Karpas-422 (cell line): ENCODE data around the gene NCKAP5. TPM values are rescaled to one million over a fixed set of nuclear protein-coding genes. Genes with fewer than 3 reads are reported as not detected.
"Not testable (repeated sequence)": the region's sequence is repeated elsewhere in the genome, so short reads cannot be mapped to it uniquely, and the experiment has no call there.

Source experiments
- DNase-seq: peaks from one replicate; pipeline ENCODE4 v3.0.0-alpha.2; 2015
- H2AFZ ChIP-seq: fragments of 200-600 bp; sonication (generic); 2 replicates; pipeline ENCODE4 v1.6.1; 2014; ENCODE audit warnings: antibody characterized with exemption, low read length, mixed read lengths
- H3K27ac ChIP-seq: fragments of 200-600 bp; sonication (generic); 2 replicates; pipeline ENCODE4 v1.5.1; 2014; ENCODE audit warnings: mild to moderate bottlenecking, low read length, moderate library complexity
- H3K27me3 ChIP-seq: fragments of 200-600 bp; sonication (generic); 2 replicates; pipeline ENCODE4 v1.6.1; 2014; ENCODE audit warnings: low read length, mixed read lengths
- H3K36me3 ChIP-seq: fragments of 200-600 bp; sonication (generic); 2 replicates; pipeline ENCODE4 v1.6.1; 2014; ENCODE audit warnings: low read length, mixed read lengths; ENCODE audit not compliant: insufficient read depth
- H3K4me1 ChIP-seq: fragments of 200-600 bp; sonication (generic); 2 replicates; pipeline ENCODE4 v1.6.1; 2014; ENCODE audit warnings: mild to moderate bottlenecking, low read length, mixed read lengths
- H3K4me2 ChIP-seq: fragments of 200-600 bp; sonication (generic); 2 replicates; pipeline ENCODE4 v1.6.1; 2014; ENCODE audit warnings: low read length, low read depth, mild to moderate bottlenecking; ENCODE audit not compliant: poor library complexity, severe bottlenecking
- H3K4me3 ChIP-seq: fragments of 200-600 bp; sonication (generic); 2 replicates; pipeline ENCODE4 v1.5.1; 2014; ENCODE audit warnings: mild to moderate bottlenecking, antibody characterized with exemption, low read length, mixed read lengths
- H3K79me2 ChIP-seq: fragments of 200-600 bp; sonication (generic); 2 replicates; pipeline ENCODE4 v1.6.1; 2014; ENCODE audit warnings: mild to moderate bottlenecking, low read length, mixed read lengths
- H3K9ac ChIP-seq: fragments of 200-600 bp; sonication (generic); 2 replicates; pipeline ENCODE4 v1.6.0; 2014; ENCODE audit warnings: low read length
- H3K9me2 ChIP-seq: fragments of 200-600 bp; sonication (generic), shearing (Covaris generic); replicated peaks from 2 replicates; pipeline ENCODE4 v1.6.0; 2014; ENCODE audit warnings: mild to moderate bottlenecking, low read length, moderate library complexity; ENCODE audit not compliant: insufficient read depth
- H3K9me3 ChIP-seq: fragments of 300-700, 200-600 bp; sonication (generic); 2 replicates; pipeline ENCODE4 v1.6.1; 2014; ENCODE audit warnings: low read length, mixed read lengths
- H4K20me1 ChIP-seq: fragments of 200-600 bp; sonication (generic); 2 replicates; pipeline ENCODE4 v1.6.1; 2014; ENCODE audit warnings: mild to moderate bottlenecking, antibody characterized with exemption, low read length, low read depth; ENCODE audit not compliant: insufficient read depth
- total RNA-seq: library from RNA; depleted of rRNA; stranded (reverse); fragments of >200 nt; shearing (Covaris generic); gene quantifications from 2 replicates; pipeline ENCODE4 v1.2.3, GENCODE V29; 2014; ENCODE audit warnings: low replicate concordance

Gene NCKAP5
- total RNA-seq, 1 experiment from 2014 or later, result not detected

DNA sequence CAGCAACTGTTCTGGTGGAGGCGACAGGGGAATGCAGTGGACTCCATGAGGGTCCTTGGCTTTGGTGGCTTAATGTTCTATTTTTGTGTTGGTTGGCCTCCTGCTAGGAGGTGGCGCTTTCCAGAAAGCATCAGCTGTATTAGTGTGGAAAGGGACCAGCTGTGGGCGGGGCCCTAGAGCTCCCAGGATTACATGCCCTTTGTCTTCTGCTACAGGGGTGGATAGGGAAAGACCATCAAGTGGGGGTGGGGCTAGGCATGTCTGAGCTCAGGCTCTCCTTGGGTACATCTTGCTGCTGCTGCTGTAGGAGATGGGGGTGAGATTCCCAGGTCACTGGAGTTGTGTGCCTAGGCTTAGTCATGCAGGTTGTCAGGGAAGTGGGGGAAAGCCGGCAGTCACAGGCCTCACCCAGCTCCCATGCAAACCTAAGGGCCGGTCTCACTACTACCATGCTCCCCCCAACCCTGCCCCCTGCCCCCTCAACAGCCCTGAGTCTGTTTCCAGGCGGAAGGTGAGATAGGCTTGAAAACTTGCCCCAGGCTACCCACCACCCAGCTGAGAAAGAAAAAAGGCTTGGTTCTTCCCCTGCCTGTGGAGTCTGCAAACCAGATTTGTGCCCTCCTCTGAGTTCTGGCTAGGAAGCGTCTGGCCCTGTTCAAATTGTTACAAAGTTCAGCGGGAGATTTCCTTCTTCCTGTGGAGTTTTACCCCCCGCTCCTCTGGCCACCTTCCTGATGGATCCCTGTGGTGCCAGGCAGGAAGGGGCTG is 756.9 kb downstream of the NCKAP5 start:
- Histone ChIP-seq H3K27me3 (no peaks in the 10 kb centered on the region; the same call in 1 of the 2 replicates), H3K9me2 (no peaks in the 10 kb centered on the region), H3K4me3 (no peak overlapping the region), H2AFZ (no peak overlapping the region), H3K4me2 (no peak overlapping the region), H3K27ac (no peak overlapping the region), H3K79me2 (no peaks in the 10 kb centered on the region), H3K9ac (no peak overlapping the region), H4K20me1 (no peaks in the 10 kb centered on the region), H3K4me1 (no peaks in the 10 kb centered on the region), H3K36me3 (no peaks in the 10 kb centered on the region), H3K9me3 (no peaks in the 10 kb centered on the region)
- DNase-seq, result no peak

- not testable (repeated sequence) for H3K9me3 ChIP-seq, H3K4me1 ChIP-seq, H3K27ac ChIP-seq, H3K36me3 ChIP-seq, H4K20me1 ChIP-seq, H3K9ac ChIP-seq, H2AFZ ChIP-seq, DNase-seq, H3K79me2 ChIP-seq, H3K9me2 ChIP-seq, H3K27me3 ChIP-seq, H3K4me2 ChIP-seq, H3K4me3 ChIP-seq
Observed at GRCh38 chr2:132809962-132810361, 758.3 kb downstream of the NCKAP5 start.

DNA sequence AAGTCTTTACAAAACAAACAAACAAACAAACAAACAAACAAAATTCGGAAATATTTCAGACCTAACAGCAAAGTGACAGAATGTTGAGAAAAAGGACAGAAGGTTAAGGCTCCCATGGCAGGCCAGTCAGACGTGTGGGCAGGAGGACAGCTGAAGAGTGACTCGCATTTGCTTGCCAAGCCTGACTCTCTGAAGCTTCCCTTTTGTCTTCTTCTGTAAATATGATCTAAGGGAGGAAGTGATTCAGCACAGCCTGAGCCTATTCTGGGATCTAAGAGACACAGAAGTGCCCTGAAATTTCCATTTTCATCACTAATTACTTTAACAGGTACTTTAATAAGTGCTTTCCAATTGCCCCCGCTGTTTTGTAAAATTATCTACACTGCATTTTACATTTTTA is 764.2 kb downstream of the NCKAP5 start:
- no peaks in the 10 kb centered on the region for H3K9me2 ChIP-seq
- H3K79me2 ChIP-seq, result no peaks in the 10 kb centered on the region
- H3K36me3 ChIP-seq, result no peaks in the 10 kb centered on the region
- H3K4me3 ChIP-seq, result no peak overlapping the region
- no peak overlapping the region for H3K4me2 ChIP-seq
- H3K27ac ChIP-seq, result no peak overlapping the region
- peaks cover 9% of the 10 kb centered on the region for H3K4me1 ChIP-seq
- H3K9ac ChIP-seq, result no peak overlapping the region
- H4K20me1 ChIP-seq, result no peaks in the 10 kb centered on the region
- H3K9me3 ChIP-seq, result no peaks in the 10 kb centered on the region
- no peak overlapping the region for H2AFZ ChIP-seq
- H3K27me3 ChIP-seq, result no peaks in the 10 kb centered on the region
- DNase-seq, result peak; percentile 65

DNA sequence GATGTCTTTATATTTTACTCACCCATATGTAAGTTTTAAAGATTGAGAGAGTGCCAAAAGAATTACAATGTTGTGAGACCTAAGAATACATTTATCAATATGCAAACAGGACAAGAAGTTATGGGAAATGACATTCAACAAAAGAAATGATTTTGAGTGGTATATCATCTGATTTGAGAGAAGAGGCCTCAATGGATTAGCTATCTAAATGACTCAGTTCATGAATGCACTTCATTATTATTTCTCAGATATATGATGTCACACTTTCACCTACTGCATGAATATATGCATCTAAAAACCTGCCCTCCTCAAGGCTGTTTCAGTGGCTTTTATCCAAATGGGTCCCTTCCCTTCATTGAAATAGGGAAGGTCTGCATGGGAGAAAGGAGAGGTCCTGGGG is 769.9 kb downstream of the NCKAP5 start:
- H3K9ac ChIP-seq, result no peak overlapping the region
- no peak overlapping the region for H3K4me2 ChIP-seq
- H2AFZ ChIP-seq, result no peak overlapping the region
- no peaks in the 10 kb centered on the region for H3K4me1 ChIP-seq
- H3K27ac ChIP-seq, result no peak overlapping the region
- H3K36me3 ChIP-seq, result no peaks in the 10 kb centered on the region
- H3K9me2 ChIP-seq, result no peaks in the 10 kb centered on the region
- H3K27me3 ChIP-seq, result no peaks in the 10 kb centered on the region
- H3K9me3 ChIP-seq, result no peaks in the 10 kb centered on the region
- H3K4me3 ChIP-seq, result no peak overlapping the region
- H4K20me1 ChIP-seq, result no peaks in the 10 kb centered on the region
- DNase-seq, result no peak
- no peaks in the 10 kb centered on the region for H3K79me2 ChIP-seq

GRCh38 chr2:132797556-132797955 is 770.7 kb downstream of the NCKAP5 start:
- Histone ChIP-seq H2AFZ (no peak overlapping the region), H3K4me2 (no peak overlapping the region), H4K20me1 (no peaks in the 10 kb centered on the region), H3K27me3 (no peaks in the 10 kb centered on the region), H3K9me2 (no peaks in the 10 kb centered on the region), H3K4me3 (no peak overlapping the region), H3K27ac (no peak overlapping the region), H3K36me3 (no peaks in the 10 kb centered on the region), H3K9ac (no peak overlapping the region), H3K79me2 (no peaks in the 10 kb centered on the region), H3K9me3 (no peaks in the 10 kb centered on the region), H3K4me1 (no peaks in the 10 kb centered on the region)
- DNase-seq, result no peak

DNA sequence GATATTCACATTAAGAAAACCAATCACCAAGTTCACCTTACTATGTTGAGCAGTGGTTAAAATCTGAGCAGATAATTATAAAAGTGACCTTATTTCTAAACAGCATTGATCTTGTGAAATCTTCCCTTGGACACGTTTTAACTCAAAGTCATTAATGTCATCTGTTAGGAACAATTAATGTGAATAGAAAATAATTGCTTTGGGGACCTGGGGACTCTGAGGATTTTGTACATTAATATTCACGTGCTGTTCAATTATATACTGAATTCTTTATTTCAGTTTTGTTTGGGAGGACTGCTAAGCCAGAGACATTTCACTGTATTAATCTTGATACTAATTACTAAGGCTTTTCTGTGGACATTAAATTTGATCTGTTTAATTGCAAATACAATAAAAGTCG is 771.2 kb downstream of the NCKAP5 start:
- H3K9me3 ChIP-seq, result no peaks in the 10 kb centered on the region
- H4K20me1 ChIP-seq, result no peaks in the 10 kb centered on the region
- H3K9me2 ChIP-seq, result no peaks in the 10 kb centered on the region
- no peaks in the 10 kb centered on the region for H3K4me1 ChIP-seq
- DNase-seq, result no peak
- no peaks in the 10 kb centered on the region for H3K79me2 ChIP-seq
- no peak overlapping the region for H3K4me2 ChIP-seq
- H3K27ac ChIP-seq, result no peak overlapping the region
- no peaks in the 10 kb centered on the region for H3K36me3 ChIP-seq
- no peak overlapping the region for H3K4me3 ChIP-seq
- no peak overlapping the region for H2AFZ ChIP-seq
- no peak overlapping the region for H3K9ac ChIP-seq
- H3K27me3 ChIP-seq, result no peaks in the 10 kb centered on the region

GRCh38 chr2:132795220-132795619 is 773.0 kb downstream of the NCKAP5 start:
- Histone ChIP-seq H3K9ac (no peak overlapping the region), H3K4me1 (no peaks in the 10 kb centered on the region), H3K27ac (no peak overlapping the region), H3K27me3 (no peaks in the 10 kb centered on the region), H3K79me2 (no peaks in the 10 kb centered on the region), H2AFZ (no peak overlapping the region), H3K36me3 (no peaks in the 10 kb centered on the region), H3K9me3 (no peaks in the 10 kb centered on the region), H4K20me1 (no peaks in the 10 kb centered on the region), H3K4me3 (no peak overlapping the region), H3K9me2 (no peaks in the 10 kb centered on the region), H3K4me2 (no peak overlapping the region)
- no peak for DNase-seq

GRCh38 chr2:132793532-132793931 is 774.7 kb downstream of the NCKAP5 start:
- Histone ChIP-seq H2AFZ (no peak overlapping the region), H3K4me3 (no peak overlapping the region), H3K4me1 (no peaks in the 10 kb centered on the region), H4K20me1 (no peaks in the 10 kb centered on the region), H3K9me3 (no peaks in the 10 kb centered on the region), H3K4me2 (no peak overlapping the region), H3K36me3 (no peaks in the 10 kb centered on the region), H3K9ac (no peak overlapping the region), H3K27me3 (no peaks in the 10 kb centered on the region), H3K27ac (no peak overlapping the region), H3K79me2 (no peaks in the 10 kb centered on the region), H3K9me2 (no peaks in the 10 kb centered on the region)
- no peak for DNase-seq
